HG03175 (cell line): ENCODE results near the gene SH2B3.

Experiments used
- ATAC-seq: cut with Tn5 transposase; IDR thresholded peaks from one replicate; pipeline ENCODE4 v1.9.1; 2021; ENCODE audit warnings: mild to moderate bottlenecking, moderate library complexity; ENCODE audit not compliant: unreplicated experiment

SH2B3 gene

DNA sequence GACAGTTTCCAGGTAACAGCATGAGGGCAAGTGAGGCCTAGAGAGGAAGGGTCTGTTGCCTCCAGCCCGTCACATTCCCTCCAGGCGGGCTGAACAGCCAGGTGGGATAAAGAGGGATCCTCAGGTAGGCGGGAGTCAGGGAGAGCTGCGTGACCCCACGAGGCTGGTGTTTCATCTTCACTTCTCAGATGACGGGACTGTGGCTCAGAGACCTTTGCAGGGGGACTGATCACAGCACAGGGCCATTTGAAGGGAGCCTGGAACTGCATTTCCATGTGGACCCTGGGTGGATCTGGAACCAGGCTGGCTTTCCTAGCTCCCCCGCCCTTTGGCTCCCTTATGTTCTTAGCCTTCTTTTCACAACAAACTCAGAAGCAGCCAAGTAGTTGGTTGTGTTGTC is 37.4 kb downstream of the SH2B3 start:
- no peak for ATAC-seq

DNA sequence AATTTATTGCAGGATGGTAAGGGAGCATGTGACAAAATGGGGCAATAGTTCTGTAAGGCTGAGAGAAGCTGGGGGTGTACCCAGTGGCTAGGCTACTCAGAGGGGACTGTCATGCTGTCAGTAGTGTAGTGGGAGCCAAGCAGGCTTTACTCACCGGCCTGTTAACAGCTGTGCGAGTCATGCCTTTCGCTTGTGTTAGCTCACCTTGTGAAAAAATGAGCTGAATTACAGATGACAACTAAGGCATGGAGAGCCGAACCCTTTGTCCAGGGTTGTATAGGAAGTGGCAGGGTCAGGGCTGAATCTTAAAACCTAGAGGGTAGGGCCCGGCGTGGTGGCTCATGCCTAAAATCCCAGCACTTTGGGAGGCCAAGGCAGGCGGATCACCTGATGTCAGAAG is 37.9 kb downstream of the SH2B3 start:
- no peak for ATAC-seq

DNA sequence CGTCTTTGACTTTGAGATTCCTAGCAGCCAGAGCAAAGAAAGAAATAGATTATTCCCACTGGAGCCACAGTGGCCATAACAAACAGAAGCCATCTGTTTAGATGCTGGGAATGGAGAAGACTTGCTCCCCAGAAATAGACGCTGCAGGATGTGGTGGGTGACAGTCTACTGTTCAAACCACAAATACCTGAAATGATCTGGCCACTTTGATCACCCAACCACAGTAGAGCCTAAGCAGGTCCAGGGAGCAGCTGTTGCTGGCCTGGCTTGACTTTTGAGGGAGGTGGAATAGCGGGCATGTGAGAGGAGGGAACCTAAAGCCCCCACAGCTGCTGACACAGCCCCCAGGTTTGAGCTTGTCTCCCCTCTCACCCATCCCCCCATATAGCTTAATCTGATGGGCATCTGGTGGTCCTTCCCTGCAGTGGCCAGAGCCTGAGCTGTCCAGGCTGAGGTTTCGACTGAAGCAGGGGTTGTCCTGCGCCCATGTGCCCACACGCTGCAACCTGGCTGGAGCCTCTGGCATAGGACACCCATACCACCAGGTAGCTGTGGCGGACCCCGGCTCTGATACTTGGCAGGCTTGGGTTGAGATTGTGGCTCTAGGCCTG is 38.7 kb downstream of the SH2B3 start:
- peak; percentile 29 for ATAC-seq

DNA sequence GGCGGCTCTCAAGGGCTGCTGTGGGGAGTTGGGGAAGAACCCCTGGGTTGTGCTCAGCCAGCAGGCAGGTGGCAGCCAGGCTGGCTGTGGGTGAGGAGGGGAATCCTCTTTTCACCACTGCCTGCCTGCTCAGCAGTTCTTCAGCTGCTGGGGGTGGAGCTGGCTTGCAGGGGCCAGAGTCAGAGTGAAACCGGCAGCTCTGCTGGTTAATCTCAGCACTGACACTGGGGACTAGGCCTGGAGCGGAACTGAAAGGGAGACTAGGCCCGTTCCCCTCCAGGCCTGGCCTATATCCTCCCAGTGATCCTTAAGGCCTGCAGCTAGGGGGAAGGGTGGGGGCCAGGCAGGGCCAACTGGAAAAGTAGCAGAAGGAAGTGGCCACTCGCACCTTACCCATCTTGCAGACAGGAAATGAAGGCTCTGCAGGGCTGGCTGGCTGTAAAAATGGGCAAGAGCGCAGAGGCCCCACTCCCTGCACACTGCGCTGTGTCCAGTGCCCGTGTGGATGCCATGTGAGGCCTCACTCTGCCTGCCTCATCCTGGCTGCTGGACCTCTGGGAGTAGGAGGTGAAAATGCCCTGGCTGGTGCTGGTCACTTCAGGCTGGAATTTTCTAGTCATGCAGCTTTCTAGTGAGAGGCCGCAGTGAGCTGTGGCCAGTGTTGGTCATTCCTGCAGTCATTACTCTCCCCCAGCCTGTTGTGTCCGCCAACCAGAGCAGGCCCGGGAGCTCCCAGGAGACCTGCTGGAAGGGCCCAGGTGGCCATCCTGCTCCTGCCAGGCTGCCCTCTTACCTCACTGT is 39.4 kb downstream of the SH2B3 start:
- peak; percentile 93 for ATAC-seq

DNA sequence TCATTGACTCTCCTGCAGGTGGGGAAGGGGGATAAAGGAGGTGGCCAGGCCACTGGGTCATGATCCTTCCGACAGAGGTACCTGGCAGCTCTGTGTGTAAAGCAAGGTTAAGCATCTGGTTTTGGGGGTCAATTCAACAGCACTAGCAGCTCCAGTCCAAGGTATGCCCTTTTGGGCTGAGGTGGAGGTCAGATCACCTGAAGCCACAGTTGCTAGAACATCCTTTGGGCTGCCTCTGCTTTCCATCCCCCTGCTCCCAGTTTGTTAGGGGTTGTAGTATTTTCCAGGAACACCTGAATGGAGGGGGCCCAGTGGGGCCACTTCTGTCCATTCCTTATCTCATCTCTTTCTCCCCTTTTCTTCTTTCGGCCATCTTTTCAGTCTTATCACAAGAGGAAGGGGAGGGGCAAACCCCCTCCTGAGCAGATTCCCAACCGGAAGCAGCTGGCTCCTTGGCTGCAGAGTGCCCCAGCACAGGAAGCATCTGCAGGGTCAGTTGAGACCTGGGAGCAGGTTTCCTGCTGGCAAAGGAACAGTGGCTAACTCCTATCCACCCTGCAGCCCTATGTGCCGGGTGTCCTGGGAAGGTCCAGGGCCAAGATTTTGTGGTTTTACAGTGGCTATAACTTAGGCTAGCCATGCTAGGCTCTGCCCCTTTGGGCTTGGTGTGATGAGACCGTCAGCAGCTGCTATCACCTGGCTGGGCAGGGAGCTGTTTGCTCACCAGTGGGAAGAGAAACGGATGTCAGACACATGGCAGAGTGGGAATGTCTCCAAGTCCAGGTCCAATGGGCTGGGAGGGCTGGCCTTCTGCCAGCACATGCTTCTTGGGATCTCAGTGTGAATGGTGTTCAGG is 40.2 kb downstream of the SH2B3 start:
- ATAC-seq: no peak

DNA sequence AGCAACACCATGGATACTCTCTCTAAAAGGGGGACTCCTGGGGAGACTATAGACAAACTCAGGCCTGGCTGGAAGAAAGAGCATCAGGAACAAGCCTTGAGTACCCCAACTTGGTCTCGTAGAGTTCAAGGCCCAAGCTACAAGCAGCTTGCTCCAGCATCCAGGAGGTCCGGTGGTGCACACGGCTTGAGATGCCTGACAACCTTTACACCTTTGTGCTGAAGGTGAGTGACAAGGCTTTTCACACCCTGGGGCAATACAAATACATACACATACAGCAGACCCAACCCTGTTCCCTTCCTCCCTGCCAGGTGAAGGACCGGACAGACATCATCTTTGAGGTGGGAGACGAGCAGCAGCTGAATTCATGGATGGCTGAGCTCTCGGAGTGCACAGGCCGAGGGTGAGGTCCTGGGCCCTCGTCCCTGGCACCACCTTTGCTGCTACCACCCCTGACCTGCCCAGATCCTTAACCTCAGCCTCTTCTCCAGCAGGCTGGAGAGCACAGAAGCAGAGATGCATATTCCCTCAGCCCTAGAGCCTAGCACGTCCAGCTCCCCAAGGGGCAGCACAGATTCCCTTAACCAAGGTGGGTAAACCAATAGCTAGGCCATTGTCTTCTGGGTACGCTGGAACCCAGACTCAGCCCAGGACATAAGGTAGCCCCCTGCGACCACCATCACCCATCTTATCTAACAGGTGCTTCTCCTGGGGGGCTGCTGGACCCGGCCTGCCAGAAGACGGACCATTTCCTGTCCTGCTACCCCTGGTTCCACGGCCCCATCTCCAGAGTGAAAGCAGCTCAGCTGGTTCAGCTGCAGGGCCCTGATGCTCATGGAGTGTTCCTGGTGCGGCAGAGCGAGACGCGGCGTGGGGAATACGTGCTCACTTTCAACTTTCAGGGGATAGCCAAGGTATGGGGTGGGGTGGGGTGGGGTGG is 41.2 kb downstream of the SH2B3 start:
- ATAC-seq: no peak

DNA sequence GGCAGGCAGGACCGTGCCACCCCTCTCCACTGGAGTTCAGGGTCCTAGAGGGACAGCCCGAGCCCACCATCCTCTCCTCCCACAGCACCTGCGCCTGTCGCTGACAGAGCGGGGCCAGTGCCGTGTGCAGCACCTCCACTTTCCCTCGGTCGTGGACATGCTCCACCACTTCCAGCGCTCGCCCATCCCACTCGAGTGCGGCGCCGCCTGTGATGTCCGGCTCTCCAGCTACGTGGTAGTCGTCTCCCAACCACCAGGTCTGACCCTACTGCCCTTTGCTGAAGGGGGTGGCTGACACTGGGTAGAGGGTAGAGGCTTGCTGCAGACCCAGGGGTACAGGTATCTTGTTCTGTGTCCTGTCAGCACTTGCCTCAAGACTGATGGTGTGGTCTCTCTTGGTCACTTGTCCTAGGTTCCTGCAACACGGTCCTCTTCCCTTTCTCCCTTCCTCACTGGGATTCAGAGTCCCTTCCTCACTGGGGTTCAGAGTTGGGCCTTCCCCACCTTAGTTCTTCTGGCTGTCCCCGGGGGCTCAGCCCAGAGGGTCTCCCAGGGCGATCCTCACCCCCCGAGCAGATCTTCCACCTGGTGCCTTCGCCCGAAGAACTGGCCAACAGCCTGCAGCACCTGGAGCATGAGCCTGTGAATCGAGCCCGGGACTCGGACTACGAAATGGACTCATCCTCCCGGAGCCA is 42.0 kb downstream of the SH2B3 start:
- no peak for ATAC-seq

DNA sequence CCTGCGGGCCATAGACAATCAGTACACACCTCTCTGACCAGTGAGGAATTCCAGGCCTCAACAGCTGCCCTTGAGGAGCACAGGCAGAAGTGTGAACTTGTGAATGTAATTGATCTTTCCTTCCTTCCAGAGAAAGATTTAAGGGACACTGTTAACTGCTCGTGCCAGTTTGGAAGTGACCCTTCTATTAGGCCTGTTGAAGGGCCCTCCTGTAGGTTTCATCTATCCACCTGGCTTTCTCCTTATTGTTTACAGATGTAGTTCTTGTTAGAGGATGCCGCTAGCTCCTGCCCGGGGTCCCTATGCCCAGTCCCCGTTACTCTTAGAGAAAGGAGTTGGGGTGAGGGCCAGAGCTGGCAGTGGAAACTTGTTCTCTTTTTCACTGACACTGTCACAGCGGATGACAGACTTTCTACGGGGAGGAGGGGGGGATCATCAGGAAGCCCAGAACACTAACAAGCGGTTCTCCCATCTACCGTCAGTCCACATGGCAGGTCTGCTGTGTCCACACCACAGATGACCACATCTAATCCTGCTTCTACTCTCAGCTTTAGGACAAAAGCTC is 42.6 kb downstream of the SH2B3 start:
- no peak for ATAC-seq

DNA sequence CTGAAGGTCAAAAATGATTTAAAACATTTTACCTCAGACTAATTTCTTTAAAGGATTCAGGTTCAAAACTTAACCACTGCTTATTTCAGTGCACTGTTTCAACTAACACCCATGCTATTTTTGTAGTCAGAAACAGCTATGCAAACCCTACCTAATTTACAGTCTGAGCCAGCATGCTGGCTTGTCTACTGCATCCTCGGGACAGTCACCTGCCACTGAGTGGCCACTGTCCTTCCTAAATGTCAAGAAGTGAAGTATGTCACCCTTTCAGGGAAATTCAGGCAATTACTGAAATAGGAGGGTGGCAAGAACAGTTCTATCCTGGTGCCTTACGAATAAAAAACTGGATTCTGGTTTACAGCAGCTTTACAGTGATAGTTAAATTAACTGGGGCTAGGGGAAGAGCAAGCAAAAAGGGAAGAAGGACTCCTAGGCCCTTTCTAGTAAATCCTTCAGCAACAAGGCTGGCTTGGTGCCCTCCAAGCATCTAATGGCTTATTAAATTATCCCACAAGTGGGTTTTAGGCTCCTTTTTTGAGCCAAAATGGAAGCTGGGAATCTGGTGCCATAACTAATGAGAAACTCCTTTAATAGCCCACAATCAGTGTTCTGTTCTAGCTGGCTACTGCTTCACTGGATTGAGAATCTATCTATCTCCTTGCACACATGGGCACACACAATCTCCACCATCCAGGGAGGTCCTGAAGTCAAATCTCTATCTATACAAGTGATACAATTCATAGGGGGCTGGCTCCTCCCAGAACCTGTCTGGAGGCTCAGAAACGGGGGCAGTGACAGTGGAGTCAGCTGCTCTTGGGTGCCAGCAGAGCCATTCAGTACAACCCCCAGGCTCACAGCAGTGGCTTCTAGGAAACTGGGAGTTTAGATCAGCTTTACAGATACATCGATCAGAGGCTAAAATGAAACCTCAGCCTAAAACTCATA is 43.4 kb downstream of the SH2B3 start:
- ATAC-seq: no peak

DNA sequence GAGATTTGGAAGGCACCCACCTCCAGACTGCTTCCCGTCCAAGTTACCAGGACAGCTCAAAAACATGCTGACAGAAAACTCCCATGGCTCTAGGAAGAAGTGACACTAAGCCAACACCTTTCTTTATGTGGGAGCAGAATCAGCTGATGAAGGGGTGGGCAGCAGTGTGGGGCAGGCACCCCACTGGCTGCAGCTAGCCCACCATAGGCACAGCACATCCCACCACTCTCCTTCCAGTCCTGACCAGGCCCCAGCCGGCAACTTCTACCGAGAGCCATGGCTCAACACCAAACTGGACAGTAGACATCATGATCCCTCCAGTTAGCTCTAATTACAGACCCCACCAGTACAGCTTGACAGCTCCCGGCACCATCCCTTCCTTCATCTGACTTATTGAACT is 45.0 kb downstream of the SH2B3 start:
- ATAC-seq: no peak

DNA sequence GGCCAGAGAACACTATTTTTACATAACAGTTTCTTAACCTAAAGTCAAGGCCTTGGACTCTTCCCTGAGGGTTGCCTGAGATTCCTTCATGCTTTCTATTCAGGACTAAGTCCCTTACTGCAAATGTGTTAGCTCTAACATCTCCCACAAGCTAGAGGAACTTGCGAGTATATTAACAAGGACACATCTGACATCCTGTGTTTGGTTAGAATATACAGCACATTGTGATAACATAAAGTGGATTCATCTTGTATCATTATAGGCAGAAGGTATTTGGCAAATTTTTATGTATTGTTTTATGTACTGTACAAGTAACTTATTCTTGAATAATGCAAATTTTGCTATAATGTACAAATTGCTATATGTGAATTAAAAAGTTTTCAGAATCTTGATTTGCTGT is 45.5 kb downstream of the SH2B3 start:
- no peak for ATAC-seq

DNA sequence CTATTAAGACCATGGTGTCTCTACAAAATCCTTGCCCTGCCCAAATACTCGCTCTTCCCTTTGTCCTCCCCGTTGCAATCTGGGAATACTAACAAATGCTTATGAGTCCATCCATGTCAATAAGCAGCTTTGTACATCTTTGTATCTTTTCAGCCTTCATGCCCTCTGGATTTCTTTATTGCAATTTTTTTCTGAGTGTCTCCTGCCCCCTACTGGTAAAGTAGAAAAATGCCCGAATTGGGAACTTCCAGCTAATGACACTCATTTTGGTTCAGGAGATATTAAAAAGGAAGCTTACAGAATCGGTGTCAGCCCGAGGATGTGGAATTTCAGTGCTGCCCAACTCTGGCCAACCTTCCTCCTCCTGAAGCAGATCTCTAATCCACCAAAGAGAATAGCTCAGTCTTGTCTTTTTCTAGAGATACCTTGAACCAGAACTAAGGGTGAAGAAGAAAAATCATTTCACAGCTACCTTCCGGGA is 46.0 kb downstream of the SH2B3 start:
- no peak for ATAC-seq

DNA sequence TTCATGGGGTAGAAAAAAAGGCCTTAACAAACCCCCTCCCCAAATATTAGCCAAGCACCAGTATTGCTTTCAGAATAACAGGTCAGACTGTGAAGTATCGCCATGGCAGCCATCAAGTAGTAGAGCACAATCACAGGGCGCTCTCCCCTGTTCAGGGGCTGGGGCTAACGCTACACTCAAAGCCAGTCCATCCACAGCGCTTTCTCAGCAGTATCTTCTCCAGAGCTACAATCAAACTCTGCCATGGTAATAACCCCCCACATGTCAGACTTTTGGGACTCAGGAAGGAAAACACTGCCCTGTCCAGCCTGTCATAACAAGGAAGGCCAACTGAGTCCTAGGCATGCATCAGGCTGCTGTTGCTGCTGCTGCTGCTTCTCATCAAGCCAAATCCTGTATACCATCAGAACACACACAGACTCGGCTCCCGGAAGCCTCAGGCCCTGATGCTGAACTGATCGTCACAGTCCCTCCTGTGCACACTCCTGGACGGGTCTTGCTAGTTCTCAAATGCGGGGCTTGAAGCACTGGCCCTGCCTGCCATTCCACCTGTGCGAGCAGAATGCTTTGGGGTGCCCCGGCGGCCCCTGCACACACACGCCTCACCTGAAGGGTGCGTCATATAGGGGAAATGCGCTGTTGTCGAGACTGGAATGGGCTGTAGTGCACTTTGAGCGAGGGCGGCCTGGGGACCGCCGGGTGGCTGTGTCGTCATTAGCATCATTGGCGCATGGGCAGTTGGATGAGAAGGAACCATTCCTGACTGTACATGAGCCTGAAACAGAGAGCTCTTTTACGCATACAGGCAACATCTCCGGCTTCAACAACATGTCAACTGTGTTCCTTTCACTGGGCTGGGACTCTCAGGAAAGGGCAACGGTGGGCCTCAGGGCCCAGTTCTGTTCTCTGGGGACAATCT is 47.6 kb downstream of the SH2B3 start:
- ATAC-seq: no peak

DNA sequence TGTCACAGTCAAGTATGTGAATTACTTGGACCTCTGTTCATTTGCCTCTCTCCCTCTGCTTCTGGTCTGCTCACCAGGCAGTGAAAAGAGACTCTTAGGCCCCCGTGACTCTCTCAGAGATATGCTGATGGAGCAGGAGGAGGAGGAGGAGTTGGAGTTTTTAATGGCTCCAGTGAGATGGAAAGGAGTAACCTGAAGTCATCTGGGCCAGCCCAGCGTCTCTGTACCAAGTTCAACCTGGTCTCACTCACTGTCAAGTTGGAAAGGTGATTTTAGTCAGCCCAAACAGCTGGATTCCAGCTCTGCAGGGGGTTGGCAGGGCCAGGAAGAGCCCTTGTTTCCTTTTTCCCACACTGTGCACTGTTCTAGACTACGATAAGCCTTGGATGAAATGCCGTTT is 48.6 kb downstream of the SH2B3 start:
- ATAC-seq: no peak

DNA sequence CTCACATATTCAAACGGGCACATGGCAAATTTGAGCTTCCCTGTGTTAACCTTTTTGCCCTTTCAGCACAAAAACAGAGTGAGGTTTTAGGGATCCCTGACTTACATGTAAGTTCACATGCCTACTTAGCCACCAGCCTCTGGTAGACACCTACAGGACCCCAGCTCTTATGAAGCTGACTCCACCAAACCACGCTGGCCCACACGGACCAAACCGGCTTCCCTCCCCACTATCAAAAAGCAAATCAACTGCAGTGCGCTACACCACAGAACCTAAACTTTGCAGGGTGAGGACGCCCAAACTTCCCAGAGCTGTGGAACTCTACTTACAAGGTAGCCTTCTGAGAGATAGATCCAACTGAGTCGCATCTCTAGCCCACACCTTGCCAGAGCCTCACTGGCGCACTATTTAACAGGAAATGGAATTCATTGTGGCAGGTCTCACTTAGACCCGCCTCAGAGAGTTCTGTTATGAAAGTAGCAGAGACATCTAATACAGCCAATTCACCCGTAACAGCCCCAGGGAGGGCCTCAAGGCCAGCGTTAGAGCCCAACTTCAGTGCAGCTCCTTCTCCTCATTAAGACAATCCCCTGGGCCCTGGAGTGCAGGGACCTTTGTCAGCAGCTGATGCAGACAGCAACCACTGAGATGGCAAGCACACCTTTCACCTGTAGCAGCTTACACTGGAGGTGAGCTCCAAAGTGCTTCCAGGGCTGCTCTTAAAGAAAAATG is 49.2 kb downstream of the SH2B3 start:
- no peak for ATAC-seq

DNA sequence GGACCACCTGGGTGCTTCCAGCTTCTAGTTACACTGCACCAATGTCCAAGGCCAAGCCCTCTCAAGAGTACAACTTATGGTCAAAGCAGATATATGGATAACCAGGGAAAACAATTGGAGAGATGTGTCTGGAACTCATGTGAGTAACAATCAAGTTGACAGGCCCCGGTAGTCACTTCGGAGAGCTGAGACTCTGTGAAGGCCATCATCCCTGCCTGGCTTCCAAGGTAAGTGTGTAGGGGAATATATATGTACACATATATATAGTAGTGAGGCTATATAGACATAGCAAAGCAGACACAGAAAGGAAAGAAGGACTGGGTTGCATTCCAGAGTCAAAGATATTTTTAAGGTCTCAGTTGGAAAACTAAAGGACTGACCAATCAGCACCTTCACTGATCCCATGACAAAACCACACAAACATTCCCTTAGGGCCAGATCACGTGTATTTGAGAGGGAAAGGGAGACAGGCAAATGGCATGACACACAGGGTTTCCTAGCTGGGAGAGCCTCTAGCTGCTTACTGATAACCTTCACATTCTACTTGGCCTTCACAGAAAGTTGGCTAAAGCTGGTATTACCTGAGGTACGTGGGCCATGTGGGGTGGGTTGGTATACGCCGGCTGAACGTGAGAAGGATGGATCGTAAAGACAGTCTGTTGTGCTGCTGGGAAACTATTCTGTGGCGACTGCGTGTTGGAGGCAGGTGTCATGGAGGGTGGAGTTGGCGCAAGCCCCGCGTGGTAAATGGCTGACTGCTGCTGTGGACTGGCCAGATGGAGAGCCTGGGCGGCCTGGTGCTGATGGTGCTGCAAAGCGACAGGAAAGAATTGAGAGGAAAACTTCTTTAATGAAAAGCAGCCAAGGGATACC is 50.0 kb downstream of the SH2B3 start:
- no peak for ATAC-seq
